GM10266 (cell line): ENCODE results near the gene AMT.

Experiments
- DNase-seq: peaks from one replicate; pipeline ENCODE4 v3.0.0; 2012; ENCODE audit errors: extremely low spot score
- TF ChIP-seq, protein P1 (sequence below): IDR thresholded peaks from 2 replicates; pipeline ENCODE4 v1.5.1; 2012; ENCODE audit warnings: mild to moderate bottlenecking, low read depth; ENCODE audit not compliant: control insufficient read depth, insufficient read depth; ENCODE audit errors: missing control alignments

The AMT gene

GRCh38 chr3:49385617-49386016 is 36.7 kb downstream of the AMT start:
- TF ChIP-seq, protein P1, sequence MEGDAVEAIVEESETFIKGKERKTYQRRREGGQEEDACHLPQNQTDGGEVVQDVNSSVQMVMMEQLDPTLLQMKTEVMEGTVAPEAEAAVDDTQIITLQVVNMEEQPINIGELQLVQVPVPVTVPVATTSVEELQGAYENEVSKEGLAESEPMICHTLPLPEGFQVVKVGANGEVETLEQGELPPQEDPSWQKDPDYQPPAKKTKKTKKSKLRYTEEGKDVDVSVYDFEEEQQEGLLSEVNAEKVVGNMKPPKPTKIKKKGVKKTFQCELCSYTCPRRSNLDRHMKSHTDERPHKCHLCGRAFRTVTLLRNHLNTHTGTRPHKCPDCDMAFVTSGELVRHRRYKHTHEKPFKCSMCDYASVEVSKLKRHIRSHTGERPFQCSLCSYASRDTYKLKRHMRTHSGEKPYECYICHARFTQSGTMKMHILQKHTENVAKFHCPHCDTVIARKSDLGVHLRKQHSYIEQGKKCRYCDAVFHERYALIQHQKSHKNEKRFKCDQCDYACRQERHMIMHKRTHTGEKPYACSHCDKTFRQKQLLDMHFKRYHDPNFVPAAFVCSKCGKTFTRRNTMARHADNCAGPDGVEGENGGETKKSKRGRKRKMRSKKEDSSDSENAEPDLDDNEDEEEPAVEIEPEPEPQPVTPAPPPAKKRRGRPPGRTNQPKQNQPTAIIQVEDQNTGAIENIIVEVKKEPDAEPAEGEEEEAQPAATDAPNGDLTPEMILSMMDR, result no peak

DNA sequence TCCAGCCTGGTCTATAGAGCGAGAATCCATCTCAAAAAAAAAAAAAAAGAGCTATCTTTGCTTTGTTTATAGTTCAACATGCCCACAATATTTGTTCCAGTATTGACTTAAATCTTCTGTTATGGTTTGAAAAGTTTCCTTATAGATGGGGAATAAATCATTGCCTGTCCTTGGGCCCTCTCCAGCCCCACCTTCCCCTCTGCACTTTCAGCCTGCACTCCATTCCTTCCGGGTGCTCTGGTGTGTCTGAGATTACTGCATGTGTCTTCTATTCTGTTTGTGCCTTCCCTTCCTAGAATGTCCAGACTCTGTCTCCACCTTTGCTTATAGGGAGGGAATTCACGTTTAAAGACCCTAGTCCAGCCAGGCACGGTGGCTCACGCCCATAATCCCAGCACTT is 38.9 kb downstream of the AMT start:
- TF ChIP-seq, protein P1, result no peak
- no peak for DNase-seq

More at GRCh38 chr3:49385617-49386016, 36.7 kb downstream of the AMT start:
- no peak for DNase-seq

GRCh38 chr3:49378249-49378895 is 43.9 kb downstream of the AMT start:
- TF ChIP-seq, protein P1, result no peak
- DNase-seq, result no peak

- TF ChIP-seq, protein P1, result no peak
- DNase-seq, result no peak
Observed at GRCh38 chr3:49377483-49377882, 44.8 kb downstream of the AMT start.

GRCh38 chr3:49371946-49372345 is 50.3 kb downstream of the AMT start:
- TF ChIP-seq, protein P1, result no peak
- DNase-seq, result no peak

DNA sequence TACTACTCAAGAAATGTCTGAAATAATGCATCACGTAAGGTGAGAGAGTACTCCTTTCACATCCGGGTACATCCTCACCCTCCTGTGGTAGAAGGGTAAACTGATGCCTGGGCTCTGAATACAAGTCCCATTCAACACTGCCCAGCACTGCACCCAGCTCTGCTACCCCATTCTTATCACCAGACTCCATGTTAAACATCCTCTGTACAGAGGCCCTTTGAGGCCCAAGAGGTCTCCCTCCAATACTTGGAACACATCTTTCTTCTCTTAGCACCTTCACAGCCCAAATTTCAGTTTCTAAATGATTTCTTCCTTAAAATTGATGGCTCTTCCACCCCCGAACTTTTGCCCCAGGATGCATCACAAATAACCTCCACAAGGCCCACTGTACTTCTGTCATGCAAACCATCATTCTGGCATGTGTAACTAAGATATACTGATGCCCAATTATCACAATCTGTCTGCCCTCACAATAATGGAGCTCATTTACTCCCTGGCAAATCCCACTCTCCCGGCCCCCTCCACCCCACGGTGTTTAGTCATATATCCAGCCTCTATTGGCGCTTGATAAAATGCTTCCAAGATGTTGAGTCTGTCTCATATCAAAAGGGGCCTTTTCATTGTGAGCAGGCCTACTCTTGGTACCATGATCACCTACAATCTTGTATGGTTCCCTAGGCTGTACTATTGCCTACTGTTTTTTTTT is 51.5 kb downstream of the AMT start:
- TF ChIP-seq, protein P1, result no peak
- no peak for DNase-seq
